SH-SY5Y (cell line): ENCODE measurements around the gene TRPM3.
A peak's percentile ranks its signal among the peaks of the same experiment; 100 is the strongest.

ENCODE experiments used
- GATA2 ChIP-seq: IDR thresholded peaks from 2 replicates; pipeline ENCODE4 v1.6.1; 2011; ENCODE audit warnings: mild to moderate bottlenecking, low read depth, low read length
- GATA3 ChIP-seq: IDR thresholded peaks from 2 replicates; pipeline ENCODE4 v1.6.1; 2011; ENCODE audit warnings: low read depth, mild to moderate bottlenecking, low read length, moderate library complexity

The TRPM3 gene

DNA sequence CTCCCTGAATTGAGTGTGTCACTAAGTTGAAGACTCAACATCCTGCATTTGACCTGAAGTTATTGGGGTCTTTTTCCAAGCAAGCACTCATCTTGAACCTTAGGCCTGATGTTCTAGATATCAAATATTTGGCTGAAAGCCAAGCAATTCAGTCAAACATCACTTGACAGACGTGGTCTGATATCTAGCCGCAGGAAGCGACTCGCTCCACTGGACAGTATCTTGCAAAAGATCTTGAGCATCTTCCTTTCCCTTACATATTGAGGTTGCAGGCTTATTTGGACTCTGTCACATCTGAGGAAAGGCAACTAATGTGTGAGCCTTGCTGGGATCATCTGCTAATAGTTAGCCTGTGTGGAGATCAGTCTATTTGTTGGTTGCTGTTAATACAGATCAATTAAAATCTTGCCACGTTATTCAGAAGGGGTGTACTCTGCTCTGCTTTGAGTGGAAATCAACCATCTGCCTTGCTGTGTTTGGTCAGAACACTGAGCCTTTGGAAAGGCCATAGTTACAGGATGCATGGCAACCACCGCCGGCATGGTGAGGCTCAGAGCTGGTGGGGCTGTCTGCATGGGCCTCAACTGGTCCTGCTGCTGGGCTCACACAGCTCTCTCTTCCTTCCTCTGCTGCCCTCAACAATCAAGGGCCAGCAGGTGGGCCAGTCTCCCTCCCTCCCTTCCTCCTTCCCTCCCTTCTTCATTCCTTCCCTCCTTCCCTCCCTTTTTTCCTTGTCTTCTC lies 540.0 kb downstream of the TRPM3 start:
- TF ChIP-seq GATA2 (peak; percentile 63), GATA3 (no peak)

DNA sequence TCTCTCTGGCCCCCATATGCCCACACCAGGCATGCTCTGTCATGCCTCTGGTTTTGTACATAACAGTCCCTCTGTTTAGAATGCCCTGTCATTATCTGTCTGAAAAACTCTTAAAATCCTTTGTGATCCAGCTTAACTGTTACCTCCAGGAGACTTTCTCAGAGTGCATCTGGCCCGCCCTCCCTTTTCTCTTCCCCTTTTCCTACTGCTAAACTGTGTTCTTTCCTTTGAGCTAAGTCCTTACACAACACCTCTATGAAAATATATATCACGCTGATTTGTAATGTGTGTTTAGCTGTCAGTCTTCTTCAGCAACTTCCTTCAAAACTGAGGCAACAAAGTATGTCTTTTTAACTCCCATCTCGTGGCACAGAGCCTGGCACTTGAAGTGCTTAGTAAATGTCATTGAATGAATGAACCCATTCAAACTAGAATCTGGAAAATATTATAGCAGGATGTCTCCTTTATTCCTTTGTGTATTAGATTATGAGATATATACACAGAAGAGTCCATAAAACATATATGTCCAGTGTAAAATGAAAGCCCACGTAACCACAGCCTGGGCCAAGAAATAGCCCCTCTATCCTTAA lies 540.7 kb downstream of the TRPM3 start:
- TF ChIP-seq GATA3, result no peak
- TF ChIP-seq GATA2, result no peak

- TF ChIP-seq GATA3 (no peak), GATA2 (no peak)
These were observed 541.7 kb downstream of the TRPM3 start for GRCh38 chr9:70579686-70580085.

DNA sequence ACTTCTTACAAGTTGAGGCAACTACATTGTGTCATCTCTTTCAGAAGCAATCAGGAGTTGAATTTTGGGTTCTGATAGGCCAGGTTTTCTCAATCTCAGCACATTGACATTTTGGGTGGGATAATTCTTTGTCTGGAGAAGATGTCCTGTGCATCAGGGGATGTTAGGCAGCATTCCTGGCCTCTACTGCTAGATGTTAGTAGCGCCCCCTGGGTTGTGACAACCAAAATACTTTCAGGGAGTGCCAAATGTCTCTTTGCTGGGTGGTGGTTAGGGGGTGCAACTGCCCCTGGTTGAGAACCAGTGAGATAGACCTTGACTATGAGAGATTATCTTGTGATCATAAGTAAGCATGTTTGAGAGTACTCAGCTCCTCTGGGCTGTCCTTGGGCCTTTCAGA lies 542.7 kb downstream of the TRPM3 start:
- TF ChIP-seq GATA3 (no peak), GATA2 (no peak)

DNA sequence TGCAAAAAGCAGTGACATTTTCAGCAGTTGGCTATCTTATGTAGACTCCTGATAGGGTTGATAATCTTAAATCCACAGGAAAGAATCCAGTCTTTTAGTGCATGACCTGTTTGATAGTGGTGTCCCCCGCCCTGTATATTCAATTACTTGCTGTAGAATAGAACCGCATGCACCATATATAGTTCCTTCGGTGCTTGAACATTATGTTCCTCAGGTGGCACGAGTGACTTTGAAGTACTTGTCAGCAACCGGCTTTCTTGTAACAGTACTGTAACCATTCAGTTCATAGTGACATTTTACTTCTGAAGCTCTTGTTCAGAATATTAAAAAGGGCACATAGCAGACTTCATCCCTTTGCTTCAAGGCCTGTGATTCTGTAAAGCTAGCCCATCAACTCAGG lies 543.8 kb downstream of the TRPM3 start:
- TF ChIP-seq GATA3 (no peak), GATA2 (no peak)

GRCh38 chr9:70576116-70576515 lies 545.3 kb downstream of the TRPM3 start:
- no peak for TF ChIP-seq GATA3
- no peak for TF ChIP-seq GATA2

DNA sequence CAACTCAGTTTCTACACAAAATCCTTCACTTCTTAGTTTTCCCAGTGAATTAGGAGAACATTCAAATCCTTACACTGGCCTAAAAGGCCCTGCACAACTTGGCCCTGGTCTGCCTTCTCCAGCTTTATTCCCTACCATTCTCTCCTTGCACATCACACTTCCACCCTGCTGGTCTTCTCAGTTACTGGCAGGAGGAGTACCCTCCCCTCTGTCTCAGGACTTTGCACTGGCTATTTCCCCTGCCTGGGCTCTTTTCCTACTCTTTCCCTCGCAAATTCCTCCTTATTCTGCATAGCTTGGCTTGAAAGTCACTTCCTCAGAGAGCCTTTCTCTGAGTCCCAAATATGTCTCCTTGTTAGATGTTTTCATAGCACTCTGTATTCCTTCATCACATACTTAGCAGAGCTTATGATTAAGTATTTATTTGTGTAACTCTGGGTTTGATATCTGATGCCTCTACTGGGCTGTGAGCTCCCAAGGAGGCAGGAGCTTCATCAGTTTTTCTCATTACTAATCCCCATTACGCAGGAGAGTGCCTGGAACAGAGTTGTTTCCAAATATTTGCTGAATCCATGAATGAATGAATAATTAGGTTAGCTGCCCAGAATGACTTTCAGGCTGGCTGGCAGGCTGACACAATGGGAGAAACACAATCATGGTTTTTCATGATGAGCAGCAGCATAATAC lies 547.1 kb downstream of the TRPM3 start:
- TF ChIP-seq GATA3 (no peak), GATA2 (no peak)

- no peak for TF ChIP-seq GATA3
These were observed 548.1 kb downstream of the TRPM3 start for GRCh38 chr9:70573308-70573707.

- TF ChIP-seq GATA2, result no peak
- no peak for TF ChIP-seq GATA3
These were observed 550.2 kb downstream of the TRPM3 start for GRCh38 chr9:70571258-70571657.

DNA sequence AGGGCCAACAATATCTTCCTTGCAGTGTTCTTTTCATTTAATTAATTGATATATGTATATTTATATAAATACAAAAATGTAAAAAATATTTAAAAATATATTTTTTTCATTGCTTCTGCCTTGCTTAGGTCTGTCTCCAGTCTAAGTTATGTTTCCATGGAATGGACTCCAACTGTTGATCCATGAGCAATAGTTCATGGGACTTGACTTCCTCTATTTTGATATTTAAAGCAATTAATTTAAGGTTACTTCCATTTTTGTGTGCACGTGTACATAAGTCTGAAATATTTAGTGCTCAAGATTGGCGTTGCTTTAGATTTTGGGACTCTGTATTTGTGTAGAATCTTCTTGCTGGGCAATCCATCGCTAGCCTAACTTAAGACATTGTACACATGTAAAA lies 551.6 kb downstream of the TRPM3 start:
- TF ChIP-seq GATA2 (no peak), GATA3 (no peak)

DNA sequence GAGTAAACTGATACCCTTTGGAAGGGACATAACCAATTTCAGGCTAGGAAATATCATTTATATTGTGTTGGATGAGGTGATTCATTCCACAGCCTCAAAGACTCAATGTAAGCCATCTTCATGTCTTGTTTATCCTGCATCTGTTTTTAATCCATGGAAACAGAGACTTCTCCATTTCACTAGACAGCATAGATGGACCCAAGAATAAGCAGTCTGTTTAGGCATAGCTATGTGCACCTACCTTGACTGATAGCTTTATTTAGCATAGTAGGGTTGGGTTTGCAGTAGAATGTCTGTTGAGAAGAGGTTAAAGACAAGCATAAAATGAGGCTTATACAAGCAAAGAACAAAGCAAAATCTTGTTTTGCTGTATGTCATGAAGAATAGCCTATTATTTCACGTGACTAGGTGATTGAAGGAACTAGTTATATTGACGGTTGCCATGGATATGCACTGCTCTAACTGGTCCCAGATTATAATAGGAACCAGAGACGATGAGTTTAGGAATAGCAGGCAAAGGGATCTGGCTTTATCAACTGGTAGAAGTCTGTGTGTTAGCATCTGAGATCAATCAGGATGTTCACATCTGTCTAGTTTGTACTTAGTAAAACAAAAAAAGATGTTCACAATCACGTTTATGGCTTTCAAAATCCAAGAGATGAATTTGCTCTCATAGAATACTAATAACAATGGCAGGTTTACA lies 552.2 kb downstream of the TRPM3 start:
- no peak for TF ChIP-seq GATA2
- no peak for TF ChIP-seq GATA3

GRCh38 chr9:70567511-70567910 lies 553.9 kb downstream of the TRPM3 start:
- TF ChIP-seq GATA3 (no peak), GATA2 (no peak)

GRCh38 chr9:70566751-70567150 lies 554.7 kb downstream of the TRPM3 start:
- TF ChIP-seq GATA2 (no peak), GATA3 (no peak)

DNA sequence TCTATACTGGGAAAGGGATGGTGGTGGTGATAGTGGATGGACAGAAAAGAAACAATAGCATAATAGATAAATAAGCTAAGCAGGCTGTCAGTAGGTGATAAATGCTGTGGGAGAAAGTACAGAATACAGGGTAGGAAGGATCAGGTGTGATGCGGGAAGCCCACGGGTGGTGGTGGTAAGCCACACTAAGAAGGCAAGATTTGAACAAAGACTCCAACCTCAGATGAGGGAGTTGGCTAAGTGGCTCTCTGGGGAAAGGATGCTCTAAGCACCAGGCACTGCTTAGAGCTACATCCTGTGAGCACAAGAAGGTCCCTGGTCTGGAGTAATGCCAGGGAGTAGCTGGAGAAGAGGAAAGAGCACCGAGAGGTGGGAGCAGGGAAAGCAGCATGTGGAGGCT lies 555.4 kb downstream of the TRPM3 start:
- TF ChIP-seq GATA3 (no peak), GATA2 (no peak)
